Liver (tissue), 3 donors: ENCODE measurements around the gene AKR1C8.
"Not testable (repeated sequence)": the region's sequence is repeated elsewhere in the genome, so short reads cannot be mapped to it uniquely, and the experiment has no call there.

ENCODE experiments used
- CTCF ChIP-seq: fragments of 150-350 bp; IDR thresholded peaks from 2 replicates; pipeline ENCODE4 v1.5.1; 2017; ENCODE audit warnings: improper control_type of control experiment, low read depth, low read length; ENCODE audit not compliant: missing input control
- FOXA1 ChIP-seq: IDR thresholded peaks from 2 replicates; pipeline ENCODE4 v1.6.1; 2016; ENCODE audit warnings: antibody characterized with exemption
- MAX ChIP-seq: IDR thresholded peaks from 2 replicates; pipeline ENCODE4 v1.6.1; 2016; ENCODE audit warnings: antibody characterized with exemption
- REST ChIP-seq: IDR thresholded peaks from 2 replicates; pipeline ENCODE4 v1.6.1; 2016; ENCODE audit warnings: antibody characterized with exemption, mild to moderate bottlenecking
- TAF1 ChIP-seq: conservative IDR thresholded peaks from 2 replicates; pipeline ENCODE4 v1.6.1; 2016; ENCODE audit warnings: antibody characterized with exemption, mild to moderate bottlenecking
- donor health status: healthy.
- donor health status: healthy.

DNA sequence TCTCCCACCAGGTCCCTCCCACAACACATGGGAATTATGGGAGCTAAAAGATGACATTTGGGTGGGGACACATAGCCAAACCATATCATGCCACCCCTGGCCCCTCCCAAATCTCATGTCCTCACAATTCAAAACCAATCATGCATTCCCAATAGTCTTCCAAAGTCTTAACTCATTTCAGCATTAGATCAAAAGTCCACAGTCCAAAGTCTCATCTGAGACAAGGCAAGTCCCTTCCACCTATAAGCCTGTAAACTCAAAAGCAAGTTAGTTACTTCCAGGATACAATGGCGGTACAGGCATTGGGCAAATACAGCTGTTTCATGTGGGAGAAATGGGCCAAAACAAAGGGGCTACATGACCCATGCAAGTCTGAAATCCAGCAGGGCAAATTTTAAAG lies 24.8 kb upstream of the AKR1C8 start:
- not testable (repeated sequence) for TF ChIP-seq CTCF, FOXA1, TAF1, MAX, REST
